GM12801 (cell line): ENCODE measurements around the gene CTNNA3.

ENCODE experiments used
- CTCF ChIP-seq: IDR thresholded peaks from one replicate; pipeline ENCODE4 v1.5.1; 2011; ENCODE audit warnings: control low read depth; ENCODE audit not compliant: insufficient read length; ENCODE audit errors: extremely low read depth

The CTNNA3 gene

GRCh38 chr10:65945061-65945460 is 1750.9 kb downstream of the CTNNA3 start:
- no peak for TF ChIP-seq CTCF

GRCh38 chr10:65943451-65943850 is 1752.5 kb downstream of the CTNNA3 start:
- no peak for TF ChIP-seq CTCF

GRCh38 chr10:65940816-65941662 is 1755.0 kb downstream of the CTNNA3 start:
- no peak for TF ChIP-seq CTCF

DNA sequence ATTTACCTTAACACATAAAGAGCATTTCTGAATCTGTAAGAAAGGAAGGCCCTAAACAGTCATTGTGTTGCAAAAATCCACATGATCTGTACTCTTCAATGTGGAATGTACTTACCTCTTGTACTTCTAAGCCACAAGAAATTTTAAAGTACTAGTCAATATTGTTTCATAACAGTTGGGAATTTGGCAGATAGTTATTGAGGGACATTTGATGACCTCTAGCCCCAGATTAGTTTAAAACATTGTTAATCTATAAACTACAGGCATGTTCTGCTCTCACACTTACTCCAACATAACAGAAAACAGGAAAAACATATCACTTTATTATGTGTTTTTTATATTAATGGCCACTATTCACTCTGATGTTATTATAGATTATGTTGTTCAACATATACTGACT is 1755.9 kb downstream of the CTNNA3 start:
- TF ChIP-seq CTCF, result no peak

DNA sequence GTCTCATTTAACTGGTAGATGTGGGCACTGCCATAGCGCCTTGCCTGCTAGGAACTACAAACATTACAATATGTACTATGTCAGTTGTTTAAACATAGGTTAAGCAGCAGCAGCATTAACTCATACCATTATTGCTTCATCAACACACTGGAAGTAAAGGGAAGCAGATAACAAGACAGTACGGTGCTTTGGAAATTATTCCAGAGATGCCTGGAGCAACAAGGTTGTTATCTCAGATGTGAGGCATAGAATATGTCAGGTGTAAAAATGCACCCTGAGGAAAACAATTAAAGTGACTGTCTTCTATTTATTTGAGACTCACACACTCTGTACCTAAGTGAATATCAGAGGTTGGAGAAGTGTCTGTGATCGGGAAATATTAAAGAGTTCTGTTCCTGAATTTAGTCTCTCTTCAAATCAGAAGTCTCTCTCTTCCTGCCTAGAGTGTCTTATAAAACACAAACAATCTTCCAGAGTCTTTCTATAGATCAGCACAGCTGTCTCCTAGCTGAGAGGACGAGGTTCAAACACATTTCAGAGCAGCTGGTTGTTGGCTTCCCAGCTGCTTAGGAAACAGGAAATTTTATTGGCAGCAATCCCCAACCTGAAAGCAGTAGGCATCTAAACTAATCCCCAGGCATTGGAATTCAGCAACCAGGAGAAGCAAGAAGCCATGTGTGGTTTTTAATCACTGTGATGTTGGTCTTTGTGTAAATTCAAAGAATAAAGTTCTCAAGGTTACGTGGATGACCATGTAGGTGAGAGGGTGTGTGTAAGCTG is 1764.5 kb downstream of the CTNNA3 start:
- no peak for TF ChIP-seq CTCF

- no peak for TF ChIP-seq CTCF
Measured at GRCh38 chr10:65911151-65911835, 1784.7 kb downstream of the CTNNA3 start.

DNA sequence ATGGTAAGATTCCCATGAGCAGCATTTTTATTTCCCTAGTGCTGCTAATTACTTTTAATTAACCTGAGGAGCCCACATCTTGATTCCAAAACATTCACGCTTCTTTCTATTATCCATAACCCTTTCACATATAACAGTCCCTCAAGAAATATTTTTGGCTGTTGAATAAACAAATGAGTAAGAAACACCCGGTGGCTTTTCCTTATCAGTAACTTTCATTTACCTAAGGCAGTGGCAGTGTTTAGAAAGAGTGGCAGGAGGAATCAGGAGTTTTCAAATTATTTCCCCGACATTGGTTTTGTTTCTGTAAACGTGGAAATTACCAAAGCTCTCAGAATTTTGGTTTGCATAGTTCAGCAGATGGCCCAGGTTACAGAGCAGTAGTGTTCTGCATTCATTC is 1785.8 kb downstream of the CTNNA3 start:
- TF ChIP-seq CTCF, result no peak
